Stimulated activated CD8-positive, alpha-beta memory T cell treated with anti-CD3 and anti-CD28 coated beads, Interleukin-7, amount 100 ng/mL, for 4 hours (primary cell): ENCODE data around the gene GRIFIN.

Source experiments
- DNase-seq, 2 donors: peaks; one replicate each; pipeline ENCODE4 v3.0.0-alpha.2; 2020; ENCODE audit warnings: low read depth in 2 of 2

The GRIFIN gene

DNA sequence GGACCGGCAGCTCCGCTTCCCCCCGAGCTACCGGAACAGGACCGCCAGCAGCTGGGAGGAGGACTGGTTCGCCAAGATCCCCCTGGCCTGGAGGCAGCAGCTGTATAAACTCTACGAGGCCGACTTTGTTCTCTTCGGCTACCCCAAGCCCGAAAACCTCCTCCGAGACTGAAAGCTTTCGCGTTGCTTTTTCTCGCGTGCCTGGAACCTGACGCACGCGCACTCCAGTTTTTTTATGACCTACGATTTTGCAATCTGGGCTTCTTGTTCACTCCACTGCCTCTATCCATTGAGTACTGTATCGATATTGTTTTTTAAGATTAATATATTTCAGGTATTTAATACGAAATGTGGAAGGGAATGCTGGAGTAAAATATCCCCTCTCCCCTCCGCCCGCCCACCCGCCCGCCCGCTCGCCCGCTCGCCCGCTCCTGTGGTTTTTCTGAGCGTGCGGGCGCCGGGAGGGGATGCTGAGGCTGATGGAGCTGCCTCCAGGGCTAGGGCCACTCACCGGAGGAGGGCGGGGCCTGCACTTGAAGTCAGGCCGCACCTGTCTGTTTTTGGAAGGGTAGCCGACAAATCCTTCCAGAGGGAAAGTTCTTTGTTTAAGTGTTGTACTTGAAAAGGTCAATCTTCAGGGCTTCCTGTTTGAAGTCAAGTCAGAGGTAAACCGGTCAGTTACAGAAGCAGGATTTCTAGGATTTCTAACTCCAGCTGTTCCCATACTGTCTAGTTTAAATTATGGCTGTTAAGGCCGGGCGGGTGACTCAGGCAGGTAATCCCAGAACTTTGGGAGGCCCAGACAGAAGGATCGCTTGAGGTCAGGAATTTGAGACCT lies 42.3 kb downstream of the GRIFIN start:
- DNase-seq = no peak

DNA sequence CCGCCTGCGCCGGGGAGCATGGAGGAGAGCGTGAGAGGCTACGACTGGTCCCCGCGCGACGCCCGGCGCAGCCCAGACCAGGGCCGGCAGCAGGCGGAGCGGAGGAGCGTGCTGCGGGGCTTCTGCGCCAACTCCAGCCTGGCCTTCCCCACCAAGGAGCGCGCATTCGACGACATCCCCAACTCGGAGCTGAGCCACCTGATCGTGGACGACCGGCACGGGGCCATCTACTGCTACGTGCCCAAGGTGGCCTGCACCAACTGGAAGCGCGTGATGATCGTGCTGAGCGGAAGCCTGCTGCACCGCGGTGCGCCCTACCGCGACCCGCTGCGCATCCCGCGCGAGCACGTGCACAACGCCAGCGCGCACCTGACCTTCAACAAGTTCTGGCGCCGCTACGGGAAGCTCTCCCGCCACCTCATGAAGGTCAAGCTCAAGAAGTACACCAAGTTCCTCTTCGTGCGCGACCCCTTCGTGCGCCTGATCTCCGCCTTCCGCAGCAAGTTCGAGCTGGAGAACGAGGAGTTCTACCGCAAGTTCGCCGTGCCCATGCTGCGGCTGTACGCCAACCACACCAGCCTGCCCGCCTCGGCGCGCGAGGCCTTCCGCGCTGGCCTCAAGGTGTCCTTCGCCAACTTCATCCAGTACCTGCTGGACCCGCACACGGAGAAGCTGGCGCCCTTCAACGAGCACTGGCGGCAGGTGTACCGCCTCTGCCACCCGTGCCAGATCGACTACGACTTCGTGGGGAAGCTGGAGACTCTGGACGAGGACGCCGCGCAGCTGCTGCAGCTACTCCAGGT lies 43.1 kb downstream of the GRIFIN start:
- no peak for DNase-seq

DNA sequence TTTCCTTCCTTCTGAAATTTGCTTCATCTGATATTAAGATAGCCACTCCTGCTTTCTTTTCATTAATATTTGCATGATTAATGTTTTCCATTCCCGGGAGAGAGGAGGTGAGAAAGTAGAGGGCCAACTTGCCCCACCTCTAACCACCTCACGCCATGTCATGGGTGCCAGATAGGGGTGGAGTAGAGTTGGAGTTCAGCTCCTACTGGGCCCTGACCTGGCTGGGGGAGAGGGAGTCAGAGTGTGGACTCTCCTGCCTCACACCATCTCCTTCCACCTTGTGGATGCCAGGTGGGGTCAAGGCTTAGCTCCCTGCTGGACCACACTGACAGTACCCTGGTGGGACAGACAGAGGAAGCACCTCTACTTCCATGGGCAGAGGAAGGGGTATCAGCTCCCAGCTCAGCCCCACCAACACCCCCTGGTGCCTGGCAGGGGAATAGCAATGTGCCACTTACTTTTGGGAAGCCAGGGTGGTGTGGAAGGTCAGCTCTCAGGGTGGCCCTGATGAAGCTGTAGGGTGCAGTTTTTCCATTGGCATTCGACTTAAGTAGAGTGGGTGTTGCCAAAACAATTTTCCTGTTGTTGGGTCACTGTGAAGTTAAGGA lies 44.8 kb downstream of the GRIFIN start:
- DNase-seq = no peak

DNA sequence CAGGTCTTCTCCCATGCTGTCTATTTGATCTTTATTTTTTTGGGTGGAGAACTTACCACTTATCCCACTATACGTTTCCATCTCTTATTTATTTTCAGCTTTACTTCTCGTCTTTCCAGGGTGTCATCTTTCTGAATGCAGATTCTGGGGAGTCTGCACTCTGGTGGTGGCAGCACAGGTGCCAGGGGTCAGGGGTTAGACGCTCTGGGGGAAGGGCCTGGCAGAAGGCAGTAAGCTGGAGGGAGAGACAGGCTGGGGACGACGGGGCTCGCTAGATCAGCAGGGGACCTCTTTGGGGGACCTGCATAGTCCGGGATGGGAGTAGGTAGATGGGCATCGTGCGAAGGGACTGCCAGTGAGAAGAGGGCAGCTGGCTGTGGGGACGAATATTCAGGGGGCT lies 50.4 kb downstream of the GRIFIN start:
- no peak for DNase-seq
